Measurements from ENCODE around the gene COL9A3.
"Not testable (repeated sequence)": the region's sequence is repeated elsewhere in the genome, so short reads cannot be mapped to it uniquely, and the experiment has no call there.

Gene COL9A3

GRCh38 chr20:62832951-62833391 is 16.1 kb downstream of the COL9A3 start:
- H3K4me3 ChIP-seq (ENCODE audit: low read depth, low read length), result no peak overlapping the region

- H3K4me3 ChIP-seq (ENCODE audit: low read depth, low read length), result no peak overlapping the region
Measured at GRCh38 chr20:62834967-62835730, 18.3 kb downstream of the COL9A3 start.

- no peak overlapping the region for H3K4me3 ChIP-seq (ENCODE audit: low read depth, low read length)
Measured at GRCh38 chr20:62835931-62836861, 19.3 kb downstream of the COL9A3 start.

DNA sequence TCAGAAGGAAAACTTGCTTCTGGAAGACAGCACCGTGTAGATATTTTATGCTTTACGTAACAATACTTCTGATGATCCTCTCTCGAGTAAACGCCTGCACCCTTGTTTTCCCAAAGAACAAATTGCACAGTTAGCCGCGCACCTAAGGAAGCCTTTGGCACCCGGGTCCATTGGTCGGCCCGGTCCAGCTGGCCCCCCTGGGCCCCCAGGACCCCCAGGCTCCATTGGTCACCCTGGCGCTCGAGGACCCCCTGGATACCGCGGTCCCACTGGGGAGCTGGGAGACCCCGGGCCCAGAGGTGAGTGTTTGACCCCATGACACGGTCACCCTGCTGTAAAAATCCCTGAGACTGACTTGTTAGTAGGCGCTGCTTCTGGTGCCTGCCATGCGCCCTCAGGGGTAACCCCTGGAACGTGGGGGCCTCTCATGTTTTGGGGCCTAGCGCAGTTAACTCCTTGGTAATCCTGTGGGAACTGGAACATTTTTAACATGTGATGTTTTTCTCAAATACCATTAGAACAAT is 20.2 kb downstream of the COL9A3 start:
- no peak overlapping the region for H3K4me3 ChIP-seq (ENCODE audit: low read depth, low read length)

DNA sequence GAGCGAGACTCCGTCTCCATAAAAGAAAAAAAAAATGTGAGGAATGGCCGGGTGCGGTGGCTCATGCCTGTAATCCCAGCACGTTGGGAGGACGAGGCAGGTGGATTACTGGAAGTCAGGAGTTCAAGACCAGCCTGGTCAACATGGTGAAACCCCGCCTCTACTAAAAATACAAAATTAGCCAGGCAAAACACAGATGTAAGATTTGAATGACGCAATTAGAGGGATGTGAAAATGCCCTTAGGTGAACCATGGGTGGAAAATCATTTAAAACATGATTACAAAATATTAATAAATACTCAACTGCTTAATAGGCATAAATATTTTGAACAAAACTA is 20.9 kb downstream of the COL9A3 start:
- no peak overlapping the region for H3K4me3 ChIP-seq (ENCODE audit: low read depth, low read length)

DNA sequence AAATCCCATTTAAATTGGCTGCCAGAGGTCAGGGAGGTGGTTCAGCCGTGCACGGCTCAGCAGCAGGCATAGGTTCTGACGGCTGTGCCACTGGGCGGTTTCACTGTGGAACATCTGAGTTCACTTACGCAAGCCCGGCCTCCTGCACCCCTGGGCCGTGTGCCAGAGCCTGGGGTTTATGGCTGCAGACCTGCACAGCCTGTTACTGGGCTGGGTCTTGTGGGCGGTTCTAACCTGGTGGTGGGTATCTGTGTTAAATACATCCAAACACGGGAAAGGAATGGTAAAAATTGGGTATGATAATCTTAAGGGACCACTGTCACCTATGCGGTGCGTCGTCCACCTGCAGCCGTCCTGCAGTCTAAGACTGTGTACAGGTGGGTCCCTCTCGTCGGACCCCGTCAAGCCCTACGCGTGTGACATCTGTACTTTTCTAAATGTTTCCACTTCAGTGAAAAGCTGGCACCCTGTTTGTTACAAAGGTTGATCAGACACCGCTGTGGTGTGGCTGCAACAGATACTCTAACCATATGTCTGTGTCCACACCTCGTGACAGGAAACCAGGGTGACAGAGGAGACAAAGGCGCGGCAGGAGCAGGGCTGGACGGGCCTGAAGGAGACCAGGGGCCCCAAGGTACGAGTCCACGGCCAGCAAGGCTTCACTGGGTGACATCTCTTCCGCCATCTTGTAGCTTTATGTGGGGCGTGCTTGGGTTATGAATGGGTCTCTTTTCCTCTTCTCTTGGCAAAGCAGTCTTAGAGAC is 21.5 kb downstream of the COL9A3 start:
- H3K4me3 ChIP-seq (ENCODE audit: low read depth, low read length), result no peak overlapping the region

- H3K4me3 ChIP-seq (ENCODE audit: low read depth, low read length), result no peak overlapping the region
Measured at GRCh38 chr20:62839261-62839660, 22.4 kb downstream of the COL9A3 start.

- H3K4me3 ChIP-seq (ENCODE audit: low read depth, low read length), result no peak overlapping the region
Measured at GRCh38 chr20:62839816-62840215, 23.0 kb downstream of the COL9A3 start.

DNA sequence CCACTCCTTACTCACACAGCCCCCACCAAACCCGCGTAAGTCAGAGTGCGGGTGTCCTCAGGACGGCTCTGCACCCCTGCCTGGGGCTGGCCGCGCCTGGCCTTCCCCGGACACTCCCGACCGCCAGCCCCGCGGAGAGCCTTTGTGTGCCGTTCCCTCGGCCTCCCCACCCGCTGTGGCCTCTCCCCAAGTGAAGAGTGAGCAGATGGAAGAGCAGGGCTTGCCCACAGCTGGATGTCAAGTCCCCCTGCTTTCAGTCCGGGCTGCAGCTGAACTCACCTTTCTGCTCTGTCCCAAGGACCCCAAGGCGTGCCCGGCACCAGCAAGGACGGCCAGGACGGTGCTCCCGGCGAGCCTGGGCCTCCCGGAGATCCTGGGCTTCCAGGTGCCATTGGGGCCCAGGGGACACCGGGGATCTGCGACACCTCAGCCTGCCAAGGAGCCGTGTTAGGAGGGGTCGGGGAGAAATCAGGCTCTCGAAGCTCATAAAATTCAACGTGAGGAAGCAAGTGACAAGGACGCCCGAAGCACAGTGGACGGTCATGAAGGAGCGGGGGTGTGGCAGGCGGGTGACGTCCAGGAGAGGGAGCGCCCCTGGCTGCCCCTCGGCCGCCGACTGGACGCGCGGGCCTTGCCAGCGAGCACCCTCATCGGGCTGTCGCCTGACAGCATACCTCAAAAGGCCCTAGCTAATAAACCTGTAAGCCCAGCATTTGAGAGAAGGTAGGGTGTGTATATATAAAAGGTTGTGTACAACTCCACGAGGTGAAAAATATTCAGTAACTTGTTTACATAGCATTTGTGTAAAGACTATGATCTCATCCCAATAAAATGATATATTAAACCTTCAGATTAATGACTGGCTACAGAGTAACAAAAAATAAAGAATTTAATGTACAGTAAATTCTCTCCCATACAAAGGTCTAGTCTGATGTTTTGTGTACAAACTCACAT is 23.7 kb downstream of the COL9A3 start:
- no peak overlapping the region for H3K4me3 ChIP-seq (ENCODE audit: low read depth, low read length)

DNA sequence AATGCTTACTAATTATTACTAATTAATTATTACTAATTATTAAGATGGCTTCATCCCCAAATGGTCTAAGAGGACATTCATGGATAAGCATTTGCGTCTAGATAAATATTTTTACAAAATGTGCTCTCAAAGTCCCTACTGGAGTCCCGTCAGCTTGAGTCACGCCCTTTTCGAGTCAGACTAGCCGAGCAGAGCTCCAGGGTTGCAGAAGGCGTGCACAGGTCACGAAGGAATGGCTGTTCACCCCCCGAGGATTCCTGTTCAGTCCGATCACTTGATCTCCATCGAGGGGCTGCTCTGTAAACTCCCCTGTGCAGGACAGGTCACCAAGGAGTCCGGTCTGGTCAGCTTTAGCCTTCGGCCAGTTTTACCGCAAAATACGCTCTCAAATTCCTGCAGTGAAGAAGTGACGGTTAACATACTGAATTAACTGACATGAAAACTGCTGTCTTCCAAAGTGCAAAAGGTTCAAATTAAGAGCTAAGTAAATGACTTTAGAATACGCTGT is 24.9 kb downstream of the COL9A3 start:
- no peak overlapping the region for H3K4me3 ChIP-seq (ENCODE audit: low read depth, low read length)

DNA sequence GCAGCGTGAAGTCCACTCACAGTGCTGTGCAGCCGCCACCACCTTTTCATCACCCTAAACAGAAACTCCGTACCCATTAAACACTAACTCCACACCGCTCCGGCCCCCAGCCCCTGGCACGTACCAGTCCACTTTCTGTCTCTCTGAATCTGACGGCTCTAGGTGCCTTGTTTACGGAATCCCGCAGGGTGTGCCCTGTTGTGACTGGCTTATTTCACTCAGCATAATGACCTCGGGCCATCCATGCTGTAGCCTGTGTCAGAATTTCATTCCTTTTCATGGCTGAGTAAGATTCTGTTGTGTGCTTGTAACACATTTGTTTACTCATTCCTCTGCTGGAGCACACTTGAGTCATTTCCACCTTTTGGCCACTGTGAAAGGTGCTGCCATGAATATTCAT is 26.8 kb downstream of the COL9A3 start:
- no peak overlapping the region for H3K4me3 ChIP-seq (ENCODE audit: low read depth, low read length)

DNA sequence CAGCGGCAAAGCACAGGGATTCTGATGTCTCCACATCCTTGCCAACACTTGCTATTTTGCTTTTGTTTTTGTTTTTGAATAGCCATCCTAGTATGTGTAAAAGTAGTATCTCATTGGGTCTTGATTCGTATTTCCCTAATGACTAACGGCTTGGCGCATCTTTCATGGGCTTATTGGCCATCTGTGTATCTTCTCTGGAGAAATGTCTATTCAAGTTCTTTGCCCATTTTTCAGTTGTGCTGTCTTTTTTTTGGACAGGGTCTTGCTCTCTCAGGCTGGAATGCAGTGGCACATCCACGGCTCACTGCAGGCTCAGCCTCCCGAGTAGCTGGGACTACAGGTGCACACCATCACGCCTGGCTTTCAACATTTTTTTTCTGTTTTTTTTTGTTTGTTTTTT is 27.3 kb downstream of the COL9A3 start:
- no peak overlapping the region for H3K4me3 ChIP-seq (ENCODE audit: low read depth, low read length)

GRCh38 chr20:62845416-62846160 is 28.7 kb downstream of the COL9A3 start:
- no peak overlapping the region for H3K4me3 ChIP-seq (ENCODE audit: low read depth, low read length)

GRCh38 chr20:62846166-62846890 is 29.5 kb downstream of the COL9A3 start:
- no peak overlapping the region for H3K4me3 ChIP-seq (ENCODE audit: low read depth, low read length)

DNA sequence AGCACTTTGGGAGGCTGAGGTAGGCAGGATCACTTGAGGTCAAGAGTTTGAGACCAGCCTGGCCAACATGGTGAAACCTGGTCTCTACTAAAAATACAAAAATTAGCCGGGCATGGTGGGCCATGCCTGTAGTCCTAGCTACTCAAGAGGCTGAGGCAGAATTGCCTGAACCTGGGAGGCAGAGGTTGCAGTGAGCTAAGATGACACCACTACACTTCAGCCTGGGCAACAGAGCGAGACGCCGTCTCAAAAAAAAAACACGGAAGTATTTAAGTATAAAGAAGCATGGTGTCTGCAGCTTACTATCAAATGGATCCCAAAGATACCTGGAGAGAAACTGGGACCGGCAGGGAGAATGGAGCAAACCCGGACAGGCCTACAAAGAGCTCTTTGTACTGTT is 32.1 kb downstream of the COL9A3 start:
- not testable (repeated sequence) for H3K4me3 ChIP-seq (ENCODE audit: low read depth, low read length)

GRCh38 chr20:62849431-62849830 is 32.6 kb downstream of the COL9A3 start:
- no peak overlapping the region for H3K4me3 ChIP-seq (ENCODE audit: low read depth, low read length)

GRCh38 chr20:62850333-62850974 is 33.6 kb downstream of the COL9A3 start:
- no peak overlapping the region for H3K4me3 ChIP-seq (ENCODE audit: low read depth, low read length)

GRCh38 chr20:62852196-62852595 is 35.3 kb downstream of the COL9A3 start:
- no peak overlapping the region for H3K4me3 ChIP-seq (ENCODE audit: low read depth, low read length)

Data from iPS-11a (cell line).